AG04449 (cell line): ENCODE data around the gene ACER3.

ENCODE experiments used
- CTCF ChIA-PET: fragments of 350-600 bp; formaldehyde crosslinking; extraction: SDS; loops from one replicate; lab custom pipeline; 2021; ENCODE audit warnings: antibody characterized with exemption; lab: Yijun Ruan, JAX
- POLR2A ChIA-PET: fragments of 400-600, 350-600 bp; formaldehyde crosslinking; extraction: SDS; loops from one replicate; lab custom pipeline; 2020; ENCODE audit warnings: antibody characterized with exemption, inconsistent platforms; lab: Yijun Ruan, JAX
- DNase-seq: peaks from one replicate; pipeline ENCODE4 v3.0.0-alpha.2; 2010; ENCODE audit warnings: low read depth, low spot score
- H3K4me3 ChIP-seq: 2 replicates; pipeline ENCODE4 v1.5.1; 2011; ENCODE audit warnings: low read depth, mild to moderate bottlenecking, control low read depth, low read length
- CTCF ChIP-seq: IDR thresholded peaks from one replicate; pipeline ENCODE4 v1.5.1; 2011; ENCODE audit warnings: mild to moderate bottlenecking, moderate library complexity, low read length, control low read depth, inconsistent platforms; ENCODE audit not compliant: insufficient read depth; ENCODE audit errors: missing control alignments

The ACER3 gene

GRCh38 chr11:76918941-76919386 lies 58.2 kb downstream of the ACER3 start:
- H3K4me3 ChIP-seq = peak overlapping the region; percentile 21
- TF ChIP-seq CTCF = peak; percentile 74

GRCh38 chr11:76919467-76919866 lies 58.7 kb downstream of the ACER3 start:
- ChIA-PET POLR2A (no interaction called here), CTCF (interaction anchor here (0.5 to 7.4 kb wide), 69 partner anchors 7 to 631 kb away, joined by 3 to 307 read pairs (median 6); partner anchors contain the start of gene OMP)
- no peak for TF ChIP-seq CTCF
- DNase-seq = no peak
- no peak overlapping the region for H3K4me3 ChIP-seq

More at GRCh38 chr11:76918941-76919386, 58.2 kb downstream of the ACER3 start:
- peak; percentile 12 for DNase-seq
- ChIA-PET CTCF (interaction anchor here (0.6 to 7.4 kb wide), 54 partner anchors 8 to 225 kb away, joined by 3 to 307 read pairs (median 6); partner anchors contain the start of gene OMP), POLR2A (no interaction called here)

GRCh38 chr11:76919887-76920746 lies 59.4 kb downstream of the ACER3 start:
- CTCF ChIA-PET = interaction anchor here (0.5 to 7.4 kb wide), 73 partner anchors 8 to 631 kb away, joined by 3 to 307 read pairs (median 5); partner anchors contain the start of gene OMP

GRCh38 chr11:76927160-76927559 lies 66.4 kb downstream of the ACER3 start:
- no peak for TF ChIP-seq CTCF
- no peak overlapping the region for H3K4me3 ChIP-seq
- CTCF ChIA-PET = interaction anchor here (1.3 kb wide), 1 partner anchor 9 kb away, joined by 8 read pairs; no protein-coding TSS in a partner anchor
- POLR2A ChIA-PET = no interaction called here
- DNase-seq = no peak

More at GRCh38 chr11:76919887-76920746, 59.4 kb downstream of the ACER3 start:
- H3K4me3 ChIP-seq = no peak overlapping the region
- peak; percentile 67 for TF ChIP-seq CTCF
- POLR2A ChIA-PET = no interaction called here
- DNase-seq = peak; percentile 36

- CTCF ChIA-PET = interaction anchor here (0.7 to 1.7 kb wide), 2 partner anchors 16 to 92 kb away, joined by 4 to 9 read pairs; no protein-coding TSS in a partner anchor
- POLR2A ChIA-PET = no interaction called here
Observed at GRCh38 chr11:76935042-76935441, 74.3 kb downstream of the ACER3 start.

More at GRCh38 chr11:76935042-76935441, 74.3 kb downstream of the ACER3 start:
- no peak for TF ChIP-seq CTCF
- H3K4me3 ChIP-seq = no peak overlapping the region
- no peak for DNase-seq
